Calu3 (cell line): ENCODE results near the gene SCNN1G. TPM values are rescaled to one million over a fixed set of nuclear protein-coding genes. Genes with fewer than 3 reads are reported as not detected.

Experiments
- BruUV-seq: library from RNA; stranded (reverse); fragments of 400-500 nt; replicated peaks from 2 replicates; lab custom pipeline; 2021; lab: Mats Ljungman, UMichigan
- CTCF ChIA-PET: fragments of 300-600 bp; sonication (Branson Sonifier 250); formaldehyde crosslinking; loops from one replicate; lab custom pipeline; 2022; ENCODE audit warnings: antibody characterized with exemption; lab: Charles Lee
- DNase-seq: peaks from one replicate; pipeline ENCODE4 v3.0.0; 2022
- H3K27ac Mint-ChIP-seq: one replicate; pipeline ENCODE4 v1.8.0; 2022; ENCODE audit warnings: mixed read lengths; ENCODE audit not compliant: unreplicated experiment
- H3K27me3 Mint-ChIP-seq: one replicate; pipeline ENCODE4 v1.8.0; 2022; ENCODE audit warnings: mixed read lengths; ENCODE audit not compliant: unreplicated experiment
- H3K36me3 Mint-ChIP-seq: one replicate; pipeline ENCODE4 v1.8.0; 2022; ENCODE audit warnings: mild to moderate bottlenecking, moderate library complexity, mixed read lengths; ENCODE audit not compliant: insufficient read depth, unreplicated experiment
- H3K4me1 Mint-ChIP-seq: one replicate; pipeline ENCODE4 v1.8.0; 2022; ENCODE audit warnings: mild to moderate bottlenecking, low read depth, mixed read lengths; ENCODE audit not compliant: unreplicated experiment
- H3K4me3 Mint-ChIP-seq: one replicate; pipeline ENCODE4 v1.8.0; 2022; ENCODE audit warnings: mild to moderate bottlenecking, low read depth, moderate library complexity, mixed read lengths; ENCODE audit not compliant: unreplicated experiment
- H3K9me3 Mint-ChIP-seq: one replicate; pipeline ENCODE4 v1.8.0; 2022; ENCODE audit warnings: low read depth, mixed read lengths; ENCODE audit not compliant: unreplicated experiment
- CTCF ChIP-seq: fragments of 200-600 bp; IDR thresholded peaks from one replicate; pipeline ENCODE4 v1.8.0; 2022; ENCODE audit warnings: antibody characterized with exemption; ENCODE audit not compliant: unreplicated experiment
- intact Hi-C: fragments of 100-400 bp; cut with micrococcal nuclease; formaldehyde crosslinking; loops from one replicate; pipeline ENCODE4 v1.10.0; 2022; ENCODE audit not compliant: unreplicated experiment
- total RNA-seq: library from RNA; stranded (reverse); gene quantifications from 2 replicates; pipeline ENCODE4 v1.2.3, GENCODE V29; 2022

SCNN1G gene
- total RNA-seq, 1 experiment from 2014 or later, result not detected

GRCh38 chr16:23186171-23186570, 3.6 kb downstream of the SCNN1G start:
- intact Hi-C loops, result loop anchor here (10.0 kb wide), 1 partner anchor 319 kb away; no protein-coding TSS in a partner anchor
- no peak for DNase-seq
- Mint-ChIP-seq H3K36me3 (no peaks in the 10 kb centered on the region), H3K4me1 (peaks cover 10% of the 10 kb centered on the region), H3K27ac (no peak overlapping the region), H3K4me3 (no peak overlapping the region), H3K27me3 (peaks cover 92% of the 10 kb centered on the region), H3K9me3 (no peaks in the 10 kb centered on the region)
- BruUV-seq, result no TSS peak
- CTCF ChIA-PET, result no interaction called here
- TF ChIP-seq CTCF, result no peak

GRCh38 chr16:23187341-23187740, 4.8 kb downstream of the SCNN1G start:
- TF ChIP-seq CTCF, result no peak
- Mint-ChIP-seq H3K9me3 (no peaks in the 10 kb centered on the region), H3K27ac (no peak overlapping the region), H3K36me3 (no peaks in the 10 kb centered on the region), H3K27me3 (peaks cover 92% of the 10 kb centered on the region), H3K4me3 (no peak overlapping the region), H3K4me1 (peaks cover 2% of the 10 kb centered on the region)
- no peak for DNase-seq
- CTCF ChIA-PET, result interaction anchor here (0.6 to 1.6 kb wide), 3 partner anchors 23 to 1160 kb away, joined by 5 to 8 read pairs (median 8); no protein-coding TSS in a partner anchor
- BruUV-seq, result no TSS peak
- intact Hi-C loops, result loop anchor here (10.0 kb wide), 1 partner anchor 317 kb away; no protein-coding TSS in a partner anchor

- Mint-ChIP-seq H3K36me3 (no peaks in the 10 kb centered on the region), H3K27ac (no peak overlapping the region)
Measured at GRCh38 chr16:23188911-23189310, 6.4 kb downstream of the SCNN1G start.

GRCh38 chr16:23194497-23195221, 12.1 kb downstream of the SCNN1G start:
- Mint-ChIP-seq H3K27ac (no peak overlapping the region), H3K27me3 (peaks cover 95% of the 10 kb centered on the region), H3K4me1 (no peaks in the 10 kb centered on the region), H3K36me3 (no peaks in the 10 kb centered on the region), H3K9me3 (no peaks in the 10 kb centered on the region), H3K4me3 (no peak overlapping the region)
- DNase-seq, result no peak
- no peak for TF ChIP-seq CTCF
- intact Hi-C loops, result no loop called here
- no TSS peak for BruUV-seq
- CTCF ChIA-PET, result no interaction called here

More at GRCh38 chr16:23188911-23189310, 6.4 kb downstream of the SCNN1G start:
- no peak for DNase-seq
- TF ChIP-seq CTCF, result no peak
- intact Hi-C loops, result loop anchor here (10.0 kb wide), 1 partner anchor 316 kb away; no protein-coding TSS in a partner anchor
- H3K27me3 Mint-ChIP-seq, result peaks cover 95% of the 10 kb centered on the region
- no peaks in the 10 kb centered on the region for H3K4me1 Mint-ChIP-seq
- H3K4me3 Mint-ChIP-seq, result no peak overlapping the region
- BruUV-seq, result no TSS peak
- no peaks in the 10 kb centered on the region for H3K9me3 Mint-ChIP-seq
- CTCF ChIA-PET, result interaction anchor here (0.5 to 0.6 kb wide), 2 partner anchors 439 to 1644 kb away, joined by 3 to 7 read pairs; no protein-coding TSS in a partner anchor
